CD4-positive, alpha-beta T cell treated with Interleukin-12 subunit alpha and Interleukin-12 subunit beta, for 1 hour (primary cell): ENCODE results near the gene TAAR2.
"Not testable (repeated sequence)": the region's sequence is repeated elsewhere in the genome, so short reads cannot be mapped to it uniquely, and the experiment has no call there.

Source experiments
- DNase-seq: peaks from one replicate; pipeline ENCODE4 v3.0.0-alpha.2; 2020

TAAR2 gene

DNA sequence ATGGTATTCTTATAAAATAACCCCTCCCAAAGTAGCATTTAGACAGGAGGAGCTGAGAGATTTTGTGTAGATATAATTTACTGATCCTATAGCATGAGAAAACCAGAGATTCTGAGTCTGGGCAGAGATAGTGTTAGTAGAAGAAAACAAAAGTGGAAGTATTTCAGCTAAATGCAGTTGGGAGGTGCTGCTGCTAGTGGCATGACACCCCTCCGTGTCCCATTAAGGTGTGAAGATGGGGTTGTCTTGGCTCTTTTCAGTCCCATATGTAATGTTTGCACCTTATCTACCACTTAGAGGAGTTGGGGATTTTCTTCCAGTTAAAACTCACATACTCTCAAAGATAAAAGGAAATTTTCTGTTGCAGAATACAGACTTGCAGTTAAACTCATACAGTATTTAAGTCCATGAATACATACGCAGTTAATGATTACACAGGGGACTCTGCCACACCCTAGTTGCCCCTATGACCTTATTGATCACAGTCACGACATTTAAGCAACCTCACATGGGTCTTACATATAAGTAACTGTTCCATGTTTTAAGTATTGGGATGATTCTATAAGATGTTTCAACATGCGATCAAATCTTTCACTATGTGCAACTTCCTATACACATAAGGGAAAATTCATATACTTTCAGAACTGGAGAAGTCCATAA lies 11.5 kb downstream of the TAAR2 start:
- peak; percentile 27 for DNase-seq

DNA sequence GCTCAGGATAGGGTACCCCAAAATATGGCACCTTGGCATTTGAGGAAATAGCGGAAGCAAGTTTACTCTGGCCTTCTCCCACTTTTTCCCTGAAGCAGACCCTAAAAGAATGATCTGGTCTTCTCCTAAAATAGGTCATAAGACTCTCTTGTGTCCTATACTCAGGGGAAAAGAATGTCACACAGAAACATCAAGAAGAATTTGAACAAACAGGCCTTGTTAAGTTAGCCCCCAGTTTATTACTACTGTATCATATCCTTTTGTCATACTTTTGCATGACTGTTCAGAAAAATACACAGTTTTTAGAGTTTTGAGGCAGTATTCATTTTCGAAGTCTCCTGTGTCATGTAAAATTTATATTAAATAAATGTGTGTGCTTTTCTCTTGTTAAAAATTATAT lies 12.5 kb downstream of the TAAR2 start:
- no peak for DNase-seq

DNA sequence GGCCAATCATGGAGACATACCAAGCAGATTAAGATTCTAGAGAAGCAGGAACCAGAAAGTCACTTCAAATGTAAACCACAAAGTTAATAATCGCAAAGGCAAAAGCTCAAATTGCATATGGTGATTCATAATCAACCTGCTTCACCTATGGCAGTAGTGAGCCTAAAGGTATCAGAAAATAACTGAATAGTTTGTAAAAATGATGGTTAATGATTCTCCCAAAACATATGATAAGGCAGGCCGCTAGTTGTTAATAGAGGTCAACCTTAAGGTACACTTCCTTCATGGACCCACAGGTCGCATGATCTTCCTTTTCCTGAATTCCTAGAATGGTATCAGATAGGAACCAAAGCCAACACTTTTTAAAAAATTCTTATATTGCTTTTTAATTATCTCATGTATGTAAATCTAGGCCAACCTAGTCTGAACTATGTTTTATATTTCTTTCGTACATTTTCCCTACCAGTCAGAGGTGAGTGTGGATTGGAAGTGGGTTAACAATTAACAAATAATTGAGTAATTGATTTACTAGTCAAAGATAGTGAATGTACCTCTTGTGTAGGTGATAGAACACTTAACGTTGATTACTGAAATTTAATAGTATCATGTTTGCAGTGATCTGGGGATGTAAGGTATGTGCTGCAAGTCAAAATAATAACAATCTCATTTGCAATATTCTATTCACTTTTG lies 16.4 kb downstream of the TAAR2 start:
- DNase-seq, result no peak

DNA sequence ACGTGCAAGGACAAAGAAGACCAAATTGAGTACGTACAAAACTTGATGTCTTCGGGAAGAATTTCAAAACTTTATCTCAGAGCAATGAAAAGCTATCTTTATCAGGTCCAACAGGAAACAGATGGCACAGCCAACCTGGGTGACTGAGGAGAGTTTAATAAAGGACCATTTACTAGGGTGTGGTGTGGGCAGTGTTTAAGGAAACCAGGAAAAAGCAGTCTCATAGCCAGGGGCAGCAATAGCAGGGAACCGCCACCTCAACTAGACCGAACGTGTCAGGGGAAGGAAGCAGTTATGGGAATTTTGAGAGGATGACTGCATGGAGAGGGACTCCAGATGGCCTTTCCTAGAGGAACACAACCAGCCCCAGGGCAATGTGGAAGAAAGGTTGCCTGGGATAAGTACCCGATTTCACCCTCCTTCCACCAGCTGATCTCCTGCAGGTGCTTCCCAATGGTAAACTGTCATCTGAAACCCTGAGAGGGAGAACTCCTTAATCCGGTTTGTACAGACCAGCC lies 19.4 kb downstream of the TAAR2 start:
- DNase-seq, result no peak

DNA sequence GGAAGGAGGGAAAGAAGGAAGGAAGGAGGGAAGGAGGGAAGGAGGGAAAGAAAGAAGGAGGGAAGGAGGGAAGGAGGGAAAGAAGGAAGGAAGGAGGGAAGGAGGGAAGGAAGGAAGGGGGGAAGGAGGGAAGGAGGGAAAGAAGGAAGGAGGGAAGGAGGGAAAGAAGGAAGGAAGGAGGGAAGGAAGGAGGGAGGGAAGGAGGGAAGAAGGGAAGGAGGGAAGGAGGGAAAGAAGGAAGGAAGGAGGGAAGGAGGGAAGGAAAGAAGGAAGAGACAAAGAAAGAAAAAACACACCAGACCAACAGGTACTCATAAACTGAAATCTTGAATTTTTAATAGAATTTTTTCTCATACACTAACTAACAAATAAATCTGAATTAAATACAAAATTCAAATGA lies 23.2 kb downstream of the TAAR2 start:
- not testable (repeated sequence) for DNase-seq

DNA sequence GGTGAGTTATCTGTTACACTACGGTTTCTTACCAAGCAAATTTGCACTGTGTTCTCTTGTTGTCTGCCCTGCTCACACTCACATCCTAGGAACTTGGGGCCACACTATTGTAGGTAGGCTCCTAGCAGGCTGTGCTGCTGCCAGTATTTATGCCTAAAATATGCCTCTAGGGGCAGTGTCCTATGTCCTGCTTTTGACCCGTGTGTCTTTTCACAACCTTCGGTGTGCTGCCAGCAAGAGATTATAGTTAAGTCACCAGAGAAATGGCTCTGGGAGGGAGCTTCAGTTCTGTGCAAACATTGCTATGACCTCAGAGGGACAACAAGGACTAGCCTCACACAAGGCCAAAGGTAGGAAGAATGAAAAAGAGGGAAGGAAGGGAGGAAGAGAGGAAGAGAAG lies 25.6 kb downstream of the TAAR2 start:
- DNase-seq, result no peak

DNA sequence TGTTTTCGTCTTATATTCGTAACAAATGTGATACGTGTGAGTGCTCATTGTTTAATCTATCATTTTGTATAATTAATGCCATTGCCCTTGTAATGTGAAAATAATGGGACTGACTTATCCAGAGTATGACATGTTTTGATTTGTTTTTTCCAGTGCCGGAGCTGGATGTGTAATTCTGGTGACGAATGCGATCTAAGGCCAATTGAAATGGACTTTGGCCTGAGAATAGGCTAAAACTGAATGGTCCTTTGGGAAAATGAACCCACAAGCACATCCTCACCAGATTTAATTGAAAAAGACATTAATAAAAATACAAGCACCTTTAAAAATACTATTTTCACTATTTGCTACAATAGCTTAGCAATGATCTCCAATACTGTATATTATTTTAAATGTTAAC lies 27.9 kb downstream of the TAAR2 start:
- no peak for DNase-seq

DNA sequence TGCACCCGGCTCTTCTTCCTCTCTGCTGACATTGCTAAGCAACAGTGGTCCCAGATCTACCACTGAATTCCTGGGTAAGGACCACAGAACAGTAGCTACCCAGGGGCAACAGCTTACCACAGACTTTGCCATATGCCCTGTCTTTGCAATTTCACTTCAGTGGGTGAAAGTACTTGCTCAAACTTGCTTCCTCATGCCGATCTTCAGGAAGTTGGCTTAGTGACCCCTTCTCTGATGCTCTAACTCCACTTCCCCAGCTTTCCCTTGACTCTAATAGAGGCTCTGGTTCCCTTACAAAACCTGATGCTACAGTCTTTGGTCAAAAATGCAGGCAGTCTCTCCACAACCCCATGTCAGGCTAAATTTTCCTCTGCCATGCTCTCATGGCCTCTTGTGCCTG lies 31.2 kb downstream of the TAAR2 start:
- DNase-seq, result no peak

DNA sequence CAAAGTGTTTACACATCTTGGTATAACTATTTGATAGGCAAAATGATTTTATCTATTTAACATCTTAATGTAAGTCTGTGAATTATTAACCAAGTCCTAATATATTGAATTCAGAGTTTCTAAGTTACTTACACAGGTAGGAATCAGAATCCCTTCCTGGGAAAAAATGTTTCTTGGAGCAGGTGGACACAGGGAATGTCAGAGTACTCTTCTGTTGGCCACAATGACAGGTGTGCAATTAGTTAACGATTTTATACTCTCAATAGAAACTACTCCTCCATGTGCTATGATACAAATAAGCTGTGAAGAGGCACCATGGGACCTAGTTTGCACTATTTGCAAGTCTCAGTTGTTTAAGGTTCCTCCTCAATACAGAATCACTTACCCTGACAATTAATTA lies 33.7 kb downstream of the TAAR2 start:
- DNase-seq, result no peak

DNA sequence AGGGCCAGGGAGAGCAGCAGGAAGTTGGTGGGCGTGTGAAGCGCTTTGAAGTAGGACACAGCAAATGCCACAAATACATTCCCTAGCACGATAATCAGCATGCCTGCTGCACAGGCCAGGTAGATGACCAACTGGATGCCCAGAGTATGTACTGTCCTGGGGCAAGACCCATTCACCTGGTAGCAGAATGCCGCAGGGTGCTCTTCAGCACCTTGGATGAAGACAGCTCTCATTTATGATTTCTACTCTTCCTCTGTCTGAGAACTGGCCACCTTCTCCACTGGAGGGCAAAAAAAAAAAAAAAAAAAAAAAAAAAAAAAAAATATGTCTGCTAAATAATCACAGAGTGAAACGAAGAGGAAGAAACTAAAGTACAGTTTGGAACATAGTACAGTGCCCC lies 34.6 kb downstream of the TAAR2 start, which contains the start of gene TAAR5:
Gene TAAR5, minus strand, starts transcription at position 288 of the 400 bp plus-strand sequence. Its CDS starts 55 bp downstream, at position 233.
- no peak for DNase-seq

DNA sequence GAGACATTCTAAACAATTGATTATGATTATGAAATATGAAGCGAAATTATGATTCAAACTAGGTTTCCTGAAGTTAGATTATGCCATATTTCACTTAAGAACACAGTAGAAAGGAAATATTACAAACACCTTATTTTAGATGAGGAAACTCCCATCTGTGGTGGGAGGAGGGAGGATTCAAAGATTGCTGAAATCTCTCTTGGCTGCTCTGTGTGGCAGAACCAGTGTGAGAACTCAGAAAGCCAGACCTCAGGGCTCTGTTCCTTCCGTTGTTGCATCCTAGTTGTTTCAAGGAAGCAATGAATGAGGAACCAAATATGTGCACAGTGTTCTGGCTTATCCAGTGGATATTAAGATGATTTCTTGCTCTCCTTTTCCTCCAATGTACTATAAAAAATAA lies 36.7 kb downstream of the TAAR2 start:
- peak; percentile 4 for DNase-seq

DNA sequence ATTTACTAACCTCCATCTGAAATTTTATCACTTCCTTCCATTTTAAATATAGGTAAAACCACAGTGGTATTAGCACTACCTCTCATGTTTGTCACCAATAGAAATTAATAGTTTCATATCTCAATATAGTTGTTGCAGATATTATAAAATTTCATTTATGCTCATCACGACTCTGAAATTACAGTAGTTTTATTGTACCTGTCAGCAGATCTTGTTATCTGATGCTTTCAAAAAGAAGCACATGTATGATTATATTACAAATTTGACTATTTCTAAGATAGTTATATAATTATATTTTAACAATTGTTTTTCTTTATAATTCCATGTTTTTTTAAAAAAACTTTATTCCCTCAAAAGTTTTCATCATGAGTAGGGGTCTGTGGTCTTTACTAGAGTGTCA lies 39.4 kb downstream of the TAAR2 start:
- no peak for DNase-seq

DNA sequence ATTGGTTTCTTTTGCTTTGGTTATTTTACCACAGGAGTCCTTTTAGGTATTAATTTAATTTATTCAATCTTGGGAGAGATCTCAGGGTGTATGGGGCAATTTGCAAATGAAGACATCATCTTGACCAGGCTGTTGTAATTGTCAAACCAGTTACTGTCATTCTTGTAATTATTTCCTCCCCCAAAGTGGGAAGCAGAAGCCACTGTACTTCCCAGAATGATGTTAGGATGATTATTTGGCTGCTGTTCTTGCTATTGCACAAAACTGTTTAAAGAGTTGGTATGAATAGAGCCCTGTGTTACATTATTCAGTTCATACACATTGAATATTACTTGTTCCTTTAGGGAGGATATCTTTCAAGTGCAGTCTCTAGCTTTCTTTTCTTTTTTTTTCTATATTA lies 52.3 kb downstream of the TAAR2 start:
- DNase-seq, result no peak

DNA sequence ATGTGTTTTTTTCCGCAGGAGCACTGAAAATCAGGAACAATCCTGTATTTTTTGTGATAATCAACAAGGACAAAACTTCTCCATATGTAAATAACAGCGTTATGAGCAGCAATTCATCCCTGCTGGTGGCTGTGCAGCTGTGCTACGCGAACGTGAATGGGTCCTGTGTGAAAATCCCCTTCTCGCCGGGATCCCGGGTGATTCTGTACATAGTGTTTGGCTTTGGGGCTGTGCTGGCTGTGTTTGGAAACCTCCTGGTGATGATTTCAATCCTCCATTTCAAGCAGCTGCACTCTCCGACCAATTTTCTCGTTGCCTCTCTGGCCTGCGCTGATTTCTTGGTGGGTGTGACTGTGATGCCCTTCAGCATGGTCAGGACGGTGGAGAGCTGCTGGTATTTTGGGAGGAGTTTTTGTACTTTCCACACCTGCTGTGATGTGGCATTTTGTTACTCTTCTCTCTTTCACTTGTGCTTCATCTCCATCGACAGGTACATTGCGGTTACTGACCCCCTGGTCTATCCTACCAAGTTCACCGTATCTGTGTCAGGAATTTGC lies 53.8 kb downstream of the TAAR2 start, which contains the start of gene TAAR6:
Gene TAAR6, plus strand, starts transcription at position 102 of the 557 bp plus-strand sequence. Its CDS starts 0 bp downstream, at position 102.
- no peak for DNase-seq

DNA sequence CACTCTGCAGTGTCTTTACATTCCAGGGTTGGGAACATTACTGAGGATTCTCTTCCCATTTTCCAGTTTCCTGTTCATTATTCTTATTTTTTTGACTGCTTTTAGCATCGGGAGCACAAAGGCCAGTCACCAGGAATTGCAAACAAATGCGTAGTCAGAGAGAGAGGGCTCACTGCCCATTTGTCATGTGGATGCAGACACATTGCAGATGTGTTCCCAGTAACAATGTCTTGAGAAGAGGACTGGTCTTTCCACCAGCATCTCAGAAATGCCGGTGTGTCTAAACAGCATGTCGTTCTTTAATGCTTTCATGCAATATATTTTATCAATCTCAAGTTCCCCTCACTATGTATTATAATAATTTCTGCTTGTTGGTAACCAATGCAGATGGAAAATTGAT lies 54.9 kb downstream of the TAAR2 start:
- DNase-seq, result no peak

DNA sequence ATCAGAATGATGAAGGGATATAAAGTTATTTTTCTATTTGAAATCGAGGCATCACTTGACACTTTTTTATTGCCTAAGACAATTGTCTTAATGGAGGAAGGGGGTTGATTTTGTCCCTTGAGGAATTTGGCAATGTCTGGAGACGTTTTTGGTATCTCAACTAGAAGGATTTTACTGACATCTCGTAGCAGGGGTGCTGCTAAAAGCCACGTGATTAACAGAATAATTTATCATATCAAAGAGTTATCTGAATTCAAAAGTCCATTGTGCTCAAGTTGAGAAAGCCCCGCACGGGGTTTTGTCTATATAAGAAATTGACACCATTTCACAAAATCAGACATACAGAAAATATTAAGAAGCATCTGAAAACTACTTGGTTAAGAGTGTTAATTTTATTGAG lies 55.5 kb downstream of the TAAR2 start:
- no peak for DNase-seq

DNA sequence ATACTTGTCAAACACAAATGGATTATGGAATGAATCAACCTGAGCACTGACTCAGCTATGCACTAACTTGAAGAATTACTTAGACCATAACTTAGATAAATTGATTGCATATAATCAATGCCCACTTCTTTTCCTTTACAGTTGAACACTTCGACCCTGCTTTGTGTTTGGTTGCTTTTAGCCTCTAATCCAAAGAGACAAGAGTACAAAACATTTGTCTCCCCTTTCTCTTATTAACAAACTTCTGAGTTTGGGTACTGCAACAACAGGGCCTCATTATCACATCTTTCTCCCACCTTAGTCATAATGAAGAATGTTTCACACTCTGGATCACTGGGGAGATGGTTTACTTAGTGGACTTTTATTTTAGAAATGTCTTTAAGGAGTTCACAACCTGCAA lies 56.5 kb downstream of the TAAR2 start:
- no peak for DNase-seq
